OCI-LY7 (cell line): ENCODE data around the gene IL15RA. TPM values are rescaled to one million over a fixed set of nuclear protein-coding genes. Genes with fewer than 3 reads are reported as not detected.

ENCODE experiments used
- BruUV-seq: library from RNA; stranded (reverse); fragments of 400-500 nt; replicated peaks from 2 replicates; lab custom pipeline; 2021; lab: Mats Ljungman, UMichigan
- CTCF ChIA-PET: fragments of 300-600 bp; sonication (Branson Sonifier 250); formaldehyde crosslinking; loops from one replicate; lab custom pipeline; 2022; ENCODE audit warnings: antibody characterized with exemption; ENCODE audit not compliant: unreplicated experiment; lab: Charles Lee
- POLR2A ChIA-PET: fragments of 300-600 bp; sonication (Branson Sonifier 250); formaldehyde crosslinking; loops from one replicate; lab custom pipeline; 2022; ENCODE audit warnings: antibody characterized with exemption; lab: Charles Lee
- DNase-seq: peaks from one replicate; pipeline ENCODE4 v3.0.0-alpha.2; 2015; ENCODE audit warnings: low spot score
- H2AFZ ChIP-seq: fragments of 200-600 bp; sonication (generic), shearing (Covaris generic); 2 replicates; pipeline ENCODE4 v1.6.1; 2014; ENCODE audit warnings: mild to moderate bottlenecking, antibody characterized with exemption, low read length, moderate library complexity
- H3K27ac ChIP-seq: fragments of 200-600 bp; sonication (generic); 2 replicates; pipeline ENCODE4 v1.5.1; 2014; ENCODE audit warnings: mixed run types, low read depth, mild to moderate bottlenecking, moderate library complexity, low read length, inconsistent platforms; ENCODE audit not compliant: poor library complexity, severe bottlenecking
- H3K36me3 ChIP-seq: fragments of 200-600 bp; sonication (generic); 2 replicates; pipeline ENCODE4 v1.6.1; 2014; ENCODE audit warnings: mild to moderate bottlenecking, antibody characterized with exemption, low read length, moderate library complexity, mixed read lengths; ENCODE audit not compliant: insufficient read depth
- H3K4me1 ChIP-seq: fragments of 200-600 bp; sonication (generic); 2 replicates; pipeline ENCODE4 v1.5.1; 2014; ENCODE audit warnings: mild to moderate bottlenecking, low read length; ENCODE audit not compliant: insufficient read depth, poor library complexity, severe bottlenecking
- H3K4me2 ChIP-seq: fragments of 200-600 bp; sonication (generic); 2 replicates; pipeline ENCODE4 v1.6.1; 2014; ENCODE audit warnings: mild to moderate bottlenecking, low read length
- H3K4me3 ChIP-seq: fragments of 200-600 bp; sonication (generic); 2 replicates; pipeline ENCODE4 v1.5.1; 2014; ENCODE audit warnings: mild to moderate bottlenecking, low read depth, low read length; ENCODE audit not compliant: poor library complexity, severe bottlenecking
- H3K79me2 ChIP-seq: fragments of 200-600 bp; sonication (generic); 2 replicates; pipeline ENCODE4 v1.6.1; 2016; ENCODE audit warnings: low read depth, mild to moderate bottlenecking, low read length, moderate library complexity, mixed read lengths; ENCODE audit not compliant: insufficient read depth
- H3K9me2 ChIP-seq: fragments of 200-600 bp; sonication (generic); 2 replicates; pipeline ENCODE4 v1.6.1; 2016; ENCODE audit warnings: mild to moderate bottlenecking, low read length, mixed read lengths; ENCODE audit not compliant: insufficient read depth
- H3K9me3 ChIP-seq: fragments of 200-600 bp; sonication (generic); 2 replicates; pipeline ENCODE4 v1.6.1; 2014; ENCODE audit warnings: mild to moderate bottlenecking, mixed run types, low read length, mixed read lengths
- H4K20me1 ChIP-seq: fragments of 200-600 bp; sonication (generic); 2 replicates; pipeline ENCODE4 v1.6.1; 2014; ENCODE audit warnings: mild to moderate bottlenecking, antibody characterized with exemption, low read length, moderate library complexity, mixed read lengths; ENCODE audit not compliant: insufficient read depth
- CTCF ChIP-seq: fragments of 200-600 bp; sonication (generic); conservative IDR thresholded peaks from 2 replicates; pipeline ENCODE4 v1.5.1; 2014; ENCODE audit warnings: mild to moderate bottlenecking, antibody characterized with exemption, low read length, moderate library complexity, mixed read lengths
- EZH2phosphoT487 ChIP-seq: fragments of 200-600 bp; sonication (generic); IDR thresholded peaks from 2 replicates; pipeline ENCODE4 v1.6.1; 2018; ENCODE audit warnings: low read depth, borderline replicate concordance, mild to moderate bottlenecking, mixed run types, antibody characterized with exemption, low read length, moderate library complexity, mixed read lengths
- intact Hi-C: fragments of 100-400 bp; cut with micrococcal nuclease; formaldehyde crosslinking; loops from one replicate; pipeline ENCODE4 v1.10.0; 2022; ENCODE audit not compliant: unreplicated experiment
- total RNA-seq, 2 experiments: library from RNA; depleted of rRNA in 1 of 2; stranded (reverse); fragments of >200 nt in 1 of 2; shearing (Covaris generic) in 1 of 2; gene quantifications; 2 replicates each; pipeline ENCODE4 v1.2.3, GENCODE V29; 2014 to 2022

IL15RA gene
- total RNA-seq, 2 experiments from 2014 or later, result 5.9 to 14.5 TPM

GRCh38 chr10:5915451-5915850 is 61.9 kb downstream of the IL15RA start:
- Histone ChIP-seq H3K36me3 (peaks cover 87% of the 10 kb centered on the region), H3K9me3 (no peaks in the 10 kb centered on the region), H3K9me2 (no peaks in the 10 kb centered on the region), H4K20me1 (no peaks in the 10 kb centered on the region), H3K79me2 (no peaks in the 10 kb centered on the region), H3K4me1 (no peaks in the 10 kb centered on the region), H3K4me3 (no peak overlapping the region), H3K4me2 (no peak overlapping the region), H2AFZ (no peak overlapping the region), H3K27ac (no peak overlapping the region)
- intact Hi-C loops, result no loop called here
- ChIA-PET CTCF (no interaction called here), POLR2A (no interaction called here)
- BruUV-seq, result no TSS peak
- DNase-seq, result no peak
- TF ChIP-seq EZH2phosphoT487 (no peak), CTCF (no peak)

- H3K27ac ChIP-seq, result no peak overlapping the region
- H2AFZ ChIP-seq, result no peak overlapping the region
- no peak for DNase-seq
- intact Hi-C loops, result no loop called here
- H3K9me3 ChIP-seq, result no peaks in the 10 kb centered on the region
- TF ChIP-seq EZH2phosphoT487 (no peak), CTCF (no peak)
- H3K4me1 ChIP-seq, result no peaks in the 10 kb centered on the region
- no peak overlapping the region for H3K4me2 ChIP-seq
- H4K20me1 ChIP-seq, result no peaks in the 10 kb centered on the region
- H3K36me3 ChIP-seq, result peaks cover 90% of the 10 kb centered on the region
- BruUV-seq, result no TSS peak
- no peaks in the 10 kb centered on the region for H3K9me2 ChIP-seq
- CTCF ChIA-PET, result interaction anchor here (0.5 kb wide), 1 partner anchor 491 kb away, joined by 3 read pairs; no protein-coding TSS in a partner anchor
- POLR2A ChIA-PET, result no interaction called here
- H3K4me3 ChIP-seq, result no peak overlapping the region
- H3K79me2 ChIP-seq, result no peaks in the 10 kb centered on the region
Observed at GRCh38 chr10:5913736-5914135, 63.6 kb downstream of the IL15RA start.

- no peaks in the 10 kb centered on the region for H3K9me2 ChIP-seq
- no peaks in the 10 kb centered on the region for H3K9me3 ChIP-seq
- H3K4me1 ChIP-seq, result no peaks in the 10 kb centered on the region
- H3K4me3 ChIP-seq, result no peak overlapping the region
- BruUV-seq, result no TSS peak
- no peak overlapping the region for H3K27ac ChIP-seq
- H3K36me3 ChIP-seq, result peaks cover 75% of the 10 kb centered on the region
- ChIA-PET CTCF (no interaction called here), POLR2A (no interaction called here)
- H2AFZ ChIP-seq, result no peak overlapping the region
- intact Hi-C loops, result no loop called here
- no peak for DNase-seq
- no peak overlapping the region for H3K4me2 ChIP-seq
- TF ChIP-seq CTCF, result no peak
- no peak for TF ChIP-seq EZH2phosphoT487
- no peaks in the 10 kb centered on the region for H3K79me2 ChIP-seq
- H4K20me1 ChIP-seq, result no peaks in the 10 kb centered on the region
Observed at GRCh38 chr10:5911670-5912069, 65.7 kb downstream of the IL15RA start.
